H1 (cell line): ENCODE data around the gene TDP1. TPM values are rescaled to one million over a fixed set of nuclear protein-coding genes. Genes with fewer than 3 reads are reported as not detected.

Source experiments
- CTCF ChIA-PET: fragments of 300-600 bp; sonication (Branson Sonifier 250); formaldehyde crosslinking; loops from one replicate; lab custom pipeline; 2021; ENCODE audit not compliant: partially characterized antibody; lab: Charles Lee
- POLR2A ChIA-PET: fragments of 300-600 bp; sonication (Branson Sonifier 250); formaldehyde crosslinking; loops from one replicate; lab custom pipeline; 2021; ENCODE audit warnings: inconsistent platforms; ENCODE audit not compliant: partially characterized antibody; lab: Charles Lee
- DNase-seq, 2 experiments: peaks; one replicate each; pipeline versions ENCODE4 v3.0.0 to v3.0.0-alpha.2; 2010 to 2022; ENCODE audit warnings: low spot score in 2 of 2, low read depth in 1 of 2, mixed read lengths in 1 of 2
- FAIRE-seq: peaks from 2 replicates; lab custom pipeline; 2011; peaks lifted over from hg19 to GRCh38; lab: Jason Lieb, UNC
- H2AFZ ChIP-seq: 2 replicates; pipeline ENCODE4 v1.8.1; 2012; ENCODE audit warnings: low read length, inconsistent platforms
- H2AK5ac ChIP-seq: 2 replicates; pipeline ENCODE4 v1.6.1; 2013; ENCODE audit warnings: low read depth, low read length
- H2BK120ac ChIP-seq: replicated peaks from 2 replicates; pipeline ENCODE3; 2013; ENCODE audit warnings: low read depth, low read length, inconsistent platforms
- H2BK12ac ChIP-seq: 2 replicates; pipeline ENCODE4 v1.6.1; 2013; ENCODE audit warnings: low read depth, low read length
- H2BK15ac ChIP-seq: 2 replicates; pipeline ENCODE4 v1.6.1; 2013; ENCODE audit warnings: low read length
- H2BK20ac ChIP-seq: 2 replicates; pipeline ENCODE4 v1.6.1; 2013; ENCODE audit warnings: low read length
- H2BK5ac ChIP-seq: 2 replicates; pipeline ENCODE4 v1.6.1; 2013; ENCODE audit warnings: low read depth, low read length
- H3K14ac ChIP-seq: 2 replicates; pipeline ENCODE4 v1.6.1; 2013; ENCODE audit warnings: inconsistent platforms; ENCODE audit not compliant: insufficient read length
- H3K18ac ChIP-seq: 2 replicates; pipeline ENCODE4 v1.6.1; 2013; ENCODE audit warnings: low read length; ENCODE audit errors: extremely low read depth
- H3K23ac ChIP-seq: 2 replicates; pipeline ENCODE4 v1.6.1; 2013; ENCODE audit warnings: inconsistent platforms; ENCODE audit not compliant: insufficient read length
- H3K23me2 ChIP-seq: 2 replicates; pipeline ENCODE4 v1.6.1; 2013; ENCODE audit warnings: low read depth, low read length
- H3K27ac ChIP-seq: 2 replicates; pipeline ENCODE4 v1.6.1; 2011; ENCODE audit warnings: low read depth, low read length, inconsistent platforms
- H3K27me3 ChIP-seq, 4 experiments: replicated peaks in 1 of 4; 1 replicate in 1 of 4; 2 replicates in 3 of 4; pipeline versions ENCODE4 v1.6.1 to v1.8.1; 2011 to 2013; ENCODE audit warnings: low read length in 3 of 4, mild to moderate bottlenecking in 3 of 4, inconsistent platforms in 2 of 4, mixed read lengths in 2 of 4, moderate library complexity in 1 of 4; ENCODE audit not compliant: control insufficient read depth in 3 of 4, insufficient read depth in 3 of 4; ENCODE audit errors: extremely low read depth in 1 of 4
- H3K36me3 ChIP-seq, 4 experiments: 2 replicates each; pipeline versions ENCODE4 v1.6.1 to v1.8.1; 2011 to 2013; ENCODE audit warnings: mild to moderate bottlenecking in 4 of 4, low read length in 3 of 4, moderate library complexity in 2 of 4, control low read depth in 1 of 4, inconsistent platforms in 1 of 4; ENCODE audit not compliant: insufficient read depth in 4 of 4, control insufficient read depth in 2 of 4
- H3K4ac ChIP-seq: replicated peaks from 2 replicates; pipeline ENCODE3; 2013; ENCODE audit warnings: low read length, low read depth, mixed read lengths, inconsistent platforms; ENCODE audit not compliant: insufficient read length
- H3K4me1 ChIP-seq, 4 experiments: replicated peaks in 1 of 4; 1 replicate in 1 of 4; 2 replicates in 3 of 4; pipeline versions ENCODE4 v1.6.1 to v1.8.1; 2011 to 2013; ENCODE audit warnings: low read length in 3 of 4, inconsistent platforms in 2 of 4, mixed read lengths in 1 of 4; ENCODE audit not compliant: insufficient read depth in 4 of 4, control insufficient read depth in 3 of 4
- H3K4me2 ChIP-seq, 2 experiments: 2 replicates each; pipeline versions ENCODE4 v1.6.1 to v1.8.1; 2011 to 2013; ENCODE audit warnings: low read depth in 2 of 2, low read length in 2 of 2, control low read depth in 1 of 2, inconsistent platforms in 1 of 2, mild to moderate bottlenecking in 1 of 2; ENCODE audit not compliant: insufficient read depth in 1 of 2
- H3K4me3 ChIP-seq, 4 experiments: fragments of 200-600, 300-600 bp in 1 of 4; sonication (generic), shearing (Covaris generic), sonication (Bioruptor Twin) in 1 of 4; 2 replicates each; pipeline versions ENCODE4 v1.5.1 to v1.8.1; 2011 to 2016; ENCODE audit warnings: low read length in 4 of 4, low read depth in 3 of 4, control low read depth in 2 of 4, inconsistent platforms in 2 of 4, mild to moderate bottlenecking in 2 of 4, mixed read lengths in 1 of 4, moderate library complexity in 1 of 4; ENCODE audit not compliant: insufficient read depth in 2 of 4; ENCODE audit errors: extremely low read depth in 1 of 4
- H3K56ac ChIP-seq: replicated peaks from 2 replicates; pipeline ENCODE3; 2013; ENCODE audit warnings: low read depth, mild to moderate bottlenecking, mixed read lengths, low read length, inconsistent platforms; ENCODE audit not compliant: insufficient read length
- H3K79me1 ChIP-seq: 2 replicates; pipeline ENCODE4 v1.6.1; 2013; ENCODE audit warnings: low read depth, low read length, control low read depth
- H3K79me2 ChIP-seq, 2 experiments: 2 replicates each; pipeline versions ENCODE4 v1.6.1 to v1.8.1; 2012 to 2013; ENCODE audit warnings: low read length in 2 of 2, mild to moderate bottlenecking in 2 of 2, inconsistent platforms in 1 of 2; ENCODE audit not compliant: insufficient read depth in 2 of 2, control insufficient read depth in 1 of 2
- H3K9ac ChIP-seq, 4 experiments: replicated peaks in 1 of 4; 1 replicate in 1 of 4; 2 replicates in 3 of 4; pipeline versions ENCODE4 v1.6.1 to v1.8.1; 2011 to 2013; ENCODE audit warnings: low read depth in 3 of 4, low read length in 3 of 4, control low read depth in 2 of 4, mild to moderate bottlenecking in 2 of 4, moderate library complexity in 2 of 4, inconsistent platforms in 1 of 4; ENCODE audit errors: extremely low read depth in 1 of 4
- H3K9me3 ChIP-seq, 2 experiments: 2 replicates each; pipeline versions ENCODE4 v1.6.1 to v1.8.1; 2012 to 2013; ENCODE audit warnings: mild to moderate bottlenecking in 2 of 2, moderate library complexity in 2 of 2, control low read depth in 1 of 2, inconsistent platforms in 1 of 2, low read depth in 1 of 2, low read length in 1 of 2, mixed read lengths in 1 of 2; ENCODE audit not compliant: insufficient read depth in 2 of 2
- H4K20me1 ChIP-seq, 2 experiments: replicated peaks in 1 of 2; 2 replicates each; pipeline versions ENCODE3 to v1.8.1; 2011 to 2013; ENCODE audit warnings: inconsistent platforms in 2 of 2, low read length in 2 of 2, mild to moderate bottlenecking in 1 of 2; ENCODE audit not compliant: insufficient read depth in 2 of 2, control insufficient read depth in 1 of 2
- H4K5ac ChIP-seq: 2 replicates; pipeline ENCODE4 v1.6.1; 2013; ENCODE audit warnings: low read length, low read depth, mixed read lengths, inconsistent platforms; ENCODE audit not compliant: insufficient read length
- H4K8ac ChIP-seq: 2 replicates; pipeline ENCODE4 v1.8.0; 2013; ENCODE audit warnings: mild to moderate bottlenecking, moderate library complexity, low read length, inconsistent platforms; ENCODE audit not compliant: insufficient read depth; ENCODE audit errors: extremely low read depth
- H4K91ac ChIP-seq: replicated peaks from 2 replicates; pipeline ENCODE3; 2013; ENCODE audit warnings: low read length, mixed read lengths, inconsistent platforms; ENCODE audit not compliant: insufficient read length
- BCL11A ChIP-seq, 2 experiments: IDR thresholded peaks; one replicate each; pipeline ENCODE4 v1.6.1; 2011; ENCODE audit warnings: low read depth in 2 of 2, low read length in 2 of 2, mild to moderate bottlenecking in 2 of 2
- CBX8 ChIP-seq: fragments of 300-800, 300-1000 bp; sonication (generic); IDR thresholded peaks from 2 replicates; pipeline ENCODE4 v1.7.1; 2016; ENCODE audit warnings: low read depth, low read length, borderline replicate concordance
- CEBPB ChIP-seq: IDR thresholded peaks from 2 replicates; pipeline ENCODE4 v1.6.1; 2012; ENCODE audit warnings: low read depth, low read length
- CHD2 ChIP-seq: IDR thresholded peaks from 2 replicates; pipeline ENCODE4 v1.6.1; 2012; ENCODE audit warnings: low read length, improper control_type of control experiment
- EGR1 ChIP-seq: IDR thresholded peaks from 2 replicates; pipeline ENCODE4 v1.6.1; 2011; ENCODE audit warnings: low read depth, low read length, borderline replicate concordance
- GABPA ChIP-seq: IDR thresholded peaks from 2 replicates; pipeline ENCODE4 v1.6.1; 2011; ENCODE audit warnings: mild to moderate bottlenecking, low read length, moderate library complexity, borderline replicate concordance; ENCODE audit not compliant: insufficient read depth
- HDAC2 ChIP-seq, 2 experiments: fragments of 300-600 bp in 1 of 2; sonication (generic) in 1 of 2; IDR thresholded peaks; 2 replicates each; pipeline ENCODE4 v1.6.1; 2011 to 2012; ENCODE audit warnings: low read depth in 2 of 2, low read length in 2 of 2, mild to moderate bottlenecking in 2 of 2, moderate library complexity in 2 of 2, borderline replicate concordance in 1 of 2, inconsistent platforms in 1 of 2
- RAD21 ChIP-seq, 2 experiments: IDR thresholded peaks in 1 of 2; conservative IDR thresholded peaks in 1 of 2; 2 replicates each; pipeline ENCODE4 v1.6.1; 2011; ENCODE audit warnings: low read depth in 2 of 2, low read length in 2 of 2, improper control_type of control experiment in 1 of 2, inconsistent platforms in 1 of 2, mild to moderate bottlenecking in 1 of 2, moderate library complexity in 1 of 2
- RBBP5 ChIP-seq: IDR thresholded peaks from 2 replicates; pipeline ENCODE4 v1.7.1; 2012; ENCODE audit warnings: low read depth, mild to moderate bottlenecking, inconsistent platforms, low read length, moderate library complexity, borderline replicate concordance
- SIN3A ChIP-seq, 2 experiments: IDR thresholded peaks in 1 of 2; conservative IDR thresholded peaks in 1 of 2; 2 replicates each; pipeline ENCODE4 v1.6.1; 2011 to 2012; ENCODE audit warnings: low read length in 2 of 2, improper control_type of control experiment in 1 of 2, low read depth in 1 of 2, mild to moderate bottlenecking in 1 of 2
- SP1 ChIP-seq: IDR thresholded peaks from 2 replicates; pipeline ENCODE4 v1.6.1; 2011; ENCODE audit warnings: low read depth, low read length
- TAF7 ChIP-seq: optimal IDR thresholded peaks from 2 replicates; pipeline ENCODE3; 2011; ENCODE audit warnings: low read depth, mild to moderate bottlenecking, inconsistent platforms, low read length, moderate library complexity, borderline replicate concordance
- WGBS, 2 experiments: shearing (Covaris generic) in 1 of 2; methylation state at CpG; one replicate each; pipeline versions ENCODE4 v1.1.6 to v1.1.7; 2013 to 2015; ENCODE audit warnings: low lambda C conversion rate in 2 of 2, mixed read lengths in 2 of 2, inconsistent platforms in 1 of 2, low coverage in 1 of 2, missing lambda C conversion rate in 1 of 2; ENCODE audit not compliant: insufficient replicate concordance in 2 of 2, insufficient coverage in 1 of 2, insufficient read length in 1 of 2; ENCODE audit errors: extremely low coverage in 1 of 2, missing lambda C conversion rate in 1 of 2; 5-methylcytosine and 5-hydroxymethylcytosine counted together
- polyA plus RNA-seq, 7 experiments: library from polyadenylated mRNA; depleted of rRNA in 3 of 7; stranded (reverse) in 5 of 7; unstranded in 2 of 7; fragments of >200 nt in 5 of 7; fragments of 200-250 nt in 2 of 7; gene quantifications; 1 replicate in 5 of 7; 2 replicates in 1 of 7; 4 replicates in 1 of 7; pipeline versions ENCODE4 v1.2.1 to v1.2.3, GENCODE V29; 2011 to 2013; ENCODE audit warnings: missing spikeins in 2 of 7, mixed read lengths in 2 of 7
- total RNA-seq: library from RNA; stranded (reverse); fragmentation: NEBNext Ultra II Directional; extraction: Animal tissue kit (Norgen Biotek cat#: 25700); gene quantifications from 2 replicates; pipeline ENCODE4 v1.2.1, GENCODE V29; 2021

The TDP1 gene
- total and polyA plus RNA-seq, 2 of the 8 experiments (the other 6 are each of a cell fraction or from before 2014, with no cell fraction given), result 32.2 to 69.9 TPM

GRCh38 chr14:89927186-89927865 is 28.4 kb upstream of the TDP1 start:
- H2BK120ac ChIP-seq, result no peak overlapping the region
- no peak overlapping the region for H2BK20ac ChIP-seq
- no peaks in the 10 kb centered on the region for H3K9me3 ChIP-seq
- no peak overlapping the region for H3K14ac ChIP-seq
- no peak overlapping the region for H3K4ac ChIP-seq
- no peak overlapping the region for H2BK5ac ChIP-seq
- H3K79me2 ChIP-seq, result no peaks in the 10 kb centered on the region
- H3K23ac ChIP-seq, result no peak overlapping the region
- no peak overlapping the region for H3K27ac ChIP-seq
- no peak overlapping the region for H2BK15ac ChIP-seq
- no peak overlapping the region for H2AFZ ChIP-seq
- POLR2A ChIA-PET, result interaction anchor here (1.7 kb wide), 1 partner anchor 12 kb away, joined by 5 read pairs; no protein-coding TSS in a partner anchor
- no peak overlapping the region for H3K56ac ChIP-seq
- H3K79me1 ChIP-seq, result no peaks in the 10 kb centered on the region
- no peak for FAIRE-seq
- no peak overlapping the region for H3K9ac ChIP-seq
- H2BK12ac ChIP-seq, result no peak overlapping the region
- WGBS, 2 experiments, result 95% methylated on average over 13 of the region's 13 CpGs; no CpG with 5 or more reads in 1 of the 2 experiments
- no peak overlapping the region for H4K8ac ChIP-seq
- CTCF ChIA-PET, result interaction anchor here (1.2 to 5.9 kb wide), 3 partner anchors 11 to 118 kb away, joined by 3 to 41 read pairs (median 5); no protein-coding TSS in a partner anchor
- H3K36me3 ChIP-seq, result no peaks in the 10 kb centered on the region; a peak in 1 of 8 replicates
- H4K91ac ChIP-seq, result no peak overlapping the region
- no peak overlapping the region for H3K4me3 ChIP-seq
- H3K23me2 ChIP-seq, result no peaks in the 10 kb centered on the region
- DNase-seq, result no peak
- H4K5ac ChIP-seq, result no peak overlapping the region
- no peak overlapping the region for H3K4me2 ChIP-seq
- H3K4me1 ChIP-seq, result no peaks in the 10 kb centered on the region; a peak in 1 of 7 replicates
- H4K20me1 ChIP-seq, result no peaks in the 10 kb centered on the region
- no peak overlapping the region for H2AK5ac ChIP-seq
- no peaks in the 10 kb centered on the region for H3K27me3 ChIP-seq
- H3K18ac ChIP-seq, result no peak overlapping the region
- TF ChIP-seq RAD21 (IDR thresholded peaks at IDR 0.05 in 1 of 2, conservative IDR thresholded peaks at IDR 0.05 in 1 of 2; ENCODE audit: low read depth in 2 of 2, low read length in 2 of 2) (no peak), BCL11A (IDR thresholded peaks at IDR 0.05; ENCODE audit: low read depth in 2 of 2, low read length in 2 of 2) (no peak), GABPA (no peak), CHD2 (no peak), CBX8 (no peak), EGR1 (no peak), HDAC2 (IDR thresholded peaks at IDR 0.05; ENCODE audit: borderline replicate concordance in 1 of 2, low read depth in 2 of 2, low read length in 2 of 2) (no peak), CEBPB (no peak), SP1 (no peak), TAF7 (no peak), RBBP5 (no peak), SIN3A (conservative IDR thresholded peaks at IDR 0.05 in 1 of 2, IDR thresholded peaks at IDR 0.05 in 1 of 2; ENCODE audit: low read depth in 1 of 2, low read length in 2 of 2) (no peak)
